HG03342 (cell line): ENCODE data around the gene HECW1.
"Not testable (repeated sequence)": the region's sequence is repeated elsewhere in the genome, so short reads cannot be mapped to it uniquely, and the experiment has no call there.

ENCODE experiments used
- ATAC-seq: cut with Tn5 transposase; IDR thresholded peaks from one replicate; pipeline ENCODE4 v1.9.1; 2021; ENCODE audit warnings: mild to moderate bottlenecking, moderate library complexity; ENCODE audit not compliant: unreplicated experiment

Gene HECW1

DNA sequence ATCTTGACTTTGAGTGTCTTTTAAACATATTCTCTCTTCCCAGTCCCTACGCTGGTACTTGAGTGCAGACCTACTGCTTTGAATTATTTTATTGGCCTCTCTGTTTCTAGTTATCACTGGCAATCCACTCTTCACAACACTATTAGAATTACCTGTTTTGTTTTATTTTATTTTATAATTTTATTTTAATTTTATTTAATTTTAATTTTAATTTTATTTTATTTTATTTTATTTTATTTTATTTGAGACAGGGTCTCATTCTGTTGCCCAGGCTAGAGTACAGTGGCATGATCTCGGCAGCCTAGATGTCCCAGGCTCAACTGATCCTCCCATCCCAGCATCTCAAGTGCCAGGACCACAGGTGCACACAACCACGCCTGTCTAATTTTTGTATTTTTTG lies 477.3 kb downstream of the HECW1 start:
- ATAC-seq: no peak

DNA sequence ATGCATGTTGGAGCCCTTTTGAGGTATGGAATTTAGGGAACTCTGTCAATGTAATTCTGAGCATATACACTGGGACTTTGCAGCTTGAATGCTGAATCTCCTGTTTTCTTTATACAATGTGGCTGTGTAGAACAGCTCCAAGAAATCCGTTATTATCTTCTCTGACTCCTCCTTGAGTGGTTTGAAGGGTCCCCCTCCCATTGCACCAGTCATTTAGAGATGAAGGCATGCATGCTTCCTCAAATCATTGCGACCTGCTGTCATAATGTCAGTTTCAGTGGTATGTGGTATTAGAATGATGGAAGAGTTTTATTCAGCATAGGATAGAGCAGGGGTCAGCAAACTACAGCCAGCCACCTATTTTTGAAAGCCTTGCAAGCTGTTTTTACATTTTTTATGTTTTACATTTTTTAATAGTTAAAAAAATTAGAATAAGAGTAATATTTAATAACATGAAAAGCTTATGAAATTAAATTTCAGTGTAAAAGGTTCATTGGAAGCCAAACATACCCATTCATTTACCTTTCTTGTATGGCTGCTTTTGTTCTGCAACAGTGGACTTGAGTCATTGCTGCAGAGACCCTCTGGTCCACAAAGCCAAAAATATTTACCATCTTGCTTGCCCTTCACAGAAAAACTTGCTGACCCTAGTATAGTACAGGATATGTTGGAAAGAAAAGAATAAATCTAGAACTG lies 478.6 kb downstream of the HECW1 start:
- peak; percentile 77 for ATAC-seq

DNA sequence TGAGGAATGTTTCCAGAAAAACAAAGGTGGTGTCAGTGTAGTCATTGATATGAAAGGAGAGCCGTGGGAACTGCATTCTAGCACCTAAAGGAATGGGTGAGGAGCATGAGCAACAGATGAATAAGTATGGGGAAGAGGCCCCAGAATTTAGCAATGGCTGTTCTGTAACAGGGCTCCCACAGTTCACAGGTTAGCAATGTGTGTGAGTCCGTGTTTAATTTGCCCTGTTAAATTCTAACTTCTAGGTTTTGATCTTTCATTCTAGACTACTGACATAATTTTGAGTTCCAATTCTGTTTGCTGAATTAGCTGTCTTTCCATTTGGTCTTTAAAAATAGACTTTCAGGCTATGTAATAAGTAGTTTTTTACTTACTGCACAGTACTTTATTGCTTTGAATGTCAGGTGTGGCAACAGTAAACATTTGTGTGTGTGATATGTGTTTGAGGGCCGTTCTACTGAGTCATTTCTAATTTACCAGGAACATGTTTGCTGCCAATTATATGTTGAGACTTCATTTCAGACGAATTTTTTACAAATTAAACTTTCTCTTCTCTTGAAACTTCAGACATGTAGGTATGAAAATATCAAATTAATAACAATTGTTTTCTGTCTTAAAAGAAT lies 479.2 kb downstream of the HECW1 start:
- peak; percentile 24 for ATAC-seq

DNA sequence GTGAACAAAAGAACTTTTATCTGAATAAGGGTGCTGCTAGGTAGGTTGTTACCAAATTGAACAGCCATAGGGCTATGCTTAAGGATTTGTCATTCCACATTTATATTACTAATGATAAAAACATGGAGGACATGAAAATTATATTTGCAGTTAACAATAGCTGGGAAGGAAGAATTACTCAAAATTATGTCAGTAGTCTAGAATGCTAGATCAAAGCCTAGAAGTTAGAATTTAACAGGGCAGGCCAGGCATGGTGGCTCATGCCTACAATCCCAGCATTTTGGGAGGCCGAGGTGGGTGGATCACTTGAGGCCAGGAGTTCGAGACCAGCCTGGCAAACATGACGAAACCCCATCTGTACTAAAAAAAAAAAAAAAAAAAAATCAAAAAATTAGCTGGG lies 479.9 kb downstream of the HECW1 start:
- no peak for ATAC-seq

GRCh38 chr7:43593010-43593409 lies 480.6 kb downstream of the HECW1 start:
- no peak for ATAC-seq

GRCh38 chr7:43594020-43594419 lies 481.6 kb downstream of the HECW1 start:
- ATAC-seq: no peak

GRCh38 chr7:43596426-43596825 lies 484.0 kb downstream of the HECW1 start:
- ATAC-seq: not testable (repeated sequence)

- ATAC-seq: no peak
Observed at GRCh38 chr7:43600056-43600455, 487.6 kb downstream of the HECW1 start.

DNA sequence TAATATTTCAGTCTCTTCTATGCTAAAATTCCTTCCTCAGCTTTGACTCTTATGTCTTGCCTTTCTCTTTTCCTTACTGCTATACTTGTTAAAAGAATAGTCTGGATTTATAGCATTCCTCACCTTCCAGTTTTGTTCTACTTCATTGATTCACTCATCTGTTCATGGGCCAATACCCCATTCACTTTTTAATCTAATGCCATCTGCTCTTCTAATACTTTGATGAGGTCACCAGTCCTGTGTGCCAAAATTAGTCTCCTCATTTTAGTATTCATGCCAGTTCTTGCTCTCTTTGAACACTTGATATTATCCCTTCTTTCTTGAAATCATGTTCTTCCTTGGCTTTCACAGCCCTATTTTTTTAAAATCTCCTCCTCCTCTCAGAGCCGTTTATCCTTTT lies 489.8 kb downstream of the HECW1 start:
- no peak for ATAC-seq

GRCh38 chr7:43604251-43604650 lies 491.8 kb downstream of the HECW1 start:
- no peak for ATAC-seq

- no peak for ATAC-seq
Observed at GRCh38 chr7:43609097-43609496, 496.6 kb downstream of the HECW1 start.

DNA sequence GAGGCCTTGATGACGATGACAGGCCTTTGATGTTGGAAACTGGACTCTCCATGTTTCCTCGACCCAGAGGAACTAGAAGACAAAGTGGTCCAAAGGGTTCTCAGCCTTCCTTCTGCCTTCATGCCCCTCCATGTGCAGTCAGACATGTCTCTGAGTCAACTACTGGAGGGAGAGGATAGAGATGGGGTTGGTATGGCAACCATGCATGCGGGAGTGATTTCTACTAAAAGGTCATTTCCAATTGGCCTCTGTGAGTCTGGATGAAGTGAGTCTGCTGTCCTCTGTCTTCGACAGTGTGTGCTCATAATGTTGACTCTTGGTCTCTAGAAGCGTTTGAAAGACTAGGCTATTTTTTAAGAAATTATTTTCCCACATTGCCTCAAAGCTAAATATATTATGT lies 499.7 kb downstream of the HECW1 start:
- no peak for ATAC-seq

GRCh38 chr7:43612599-43613589 lies 500.4 kb downstream of the HECW1 start:
- peak; percentile 64 for ATAC-seq
